RPMI7951 (cell line): ENCODE data around the gene SUPT4H1. TPM values are rescaled to one million over a fixed set of nuclear protein-coding genes. Genes with fewer than 3 reads are reported as not detected.
A peak's percentile ranks its signal among the peaks of the same experiment; 100 is the strongest.
"Not testable (repeated sequence)": the region's sequence is repeated elsewhere in the genome, so short reads cannot be mapped to it uniquely, and the experiment has no call there.

Experiments used
- DNase-seq: peaks from one replicate; pipeline ENCODE4 v3.0.0-alpha.2; 2012; ENCODE audit warnings: low read depth
- total RNA-seq: library from RNA; depleted of rRNA; stranded (reverse); fragments of >200 nt; shearing (Covaris generic); gene quantifications from 2 replicates; pipeline ENCODE4 v1.2.3, GENCODE V29; 2014; rRNA removed

The SUPT4H1 gene
- 61.0 and 61.4 TPM in 2 replicates for total RNA-seq

GRCh38 chr17:58351831-58352595 is at the start of gene SUPT4H1:
SUPT4H1 (minus strand) TSS chr17:58352201; CDS start chr17:58352135, 66 bp downstream.
- peak; percentile 91 for DNase-seq

- no peak for DNase-seq
Measured at GRCh38 chr17:58401287-58401686, 49.3 kb upstream of the SUPT4H1 start.

GRCh38 chr17:58400826-58401225 is 48.8 kb upstream of the SUPT4H1 start:
- no peak for DNase-seq

- DNase-seq: no peak
Measured at GRCh38 chr17:58399974-58400373, 48.0 kb upstream of the SUPT4H1 start.

GRCh38 chr17:58398574-58399266 is 46.7 kb upstream of the SUPT4H1 start:
- DNase-seq: no peak

- DNase-seq: not testable (repeated sequence)
Measured at GRCh38 chr17:58397421-58397820, 45.4 kb upstream of the SUPT4H1 start.

GRCh38 chr17:58396173-58396572 is 44.2 kb upstream of the SUPT4H1 start:
- no peak for DNase-seq

- no peak for DNase-seq
Measured at GRCh38 chr17:58394534-58395223, 42.7 kb upstream of the SUPT4H1 start.

- DNase-seq: peak; percentile 82
Measured at GRCh38 chr17:58391302-58391984, 39.4 kb upstream of the SUPT4H1 start.

- DNase-seq: no peak
Measured at GRCh38 chr17:58390884-58391283, 38.9 kb upstream of the SUPT4H1 start.

- peak; percentile 19 for DNase-seq
Measured at GRCh38 chr17:58388302-58389190, 36.5 kb upstream of the SUPT4H1 start.

- DNase-seq: no peak
Measured at GRCh38 chr17:58387834-58388233, 35.8 kb upstream of the SUPT4H1 start.

- DNase-seq: no peak
Measured at GRCh38 chr17:58386708-58387107, 34.7 kb upstream of the SUPT4H1 start.

- DNase-seq: no peak
Measured at GRCh38 chr17:58385359-58385899, 33.4 kb upstream of the SUPT4H1 start.

GRCh38 chr17:58384897-58385296 is 32.9 kb upstream of the SUPT4H1 start:
- no peak for DNase-seq

GRCh38 chr17:58383892-58384462 is 32.0 kb upstream of the SUPT4H1 start:
- DNase-seq: no peak

- no peak for DNase-seq
Measured at GRCh38 chr17:58382872-58383242, 30.9 kb upstream of the SUPT4H1 start.

GRCh38 chr17:58382108-58382871 is 30.3 kb upstream of the SUPT4H1 start:
- no peak for DNase-seq
